Breast epithelium (tissue), 4 donors: ENCODE data around the gene MRPS24. TPM values are rescaled to one million over a fixed set of nuclear protein-coding genes. Genes with fewer than 3 reads are reported as not detected.
A peak's percentile ranks its signal among the peaks of the same experiment; 100 is the strongest.

ENCODE experiments used
- DNase-seq, 2 donors: peaks; one replicate each; pipeline ENCODE4 v3.0.0-alpha.2; 2019; ENCODE audit warnings: low spot score in 2 of 2
- H3K27ac ChIP-seq, 2 donors: fragments of 200-600 bp; sonication (generic) in 1 of 2; one replicate each; pipeline ENCODE4 v1.5.1; 2016 to 2019; ENCODE audit warnings: mild to moderate bottlenecking in 1 of 2
- H3K27me3 ChIP-seq, 2 donors: fragments of 200-600 bp; sonication (generic) in 1 of 2; one replicate each; pipeline versions ENCODE4 v1.5.1 to v1.6.0; 2017 to 2019; ENCODE audit warnings: control low read depth in 1 of 2, mild to moderate bottlenecking in 1 of 2
- H3K36me3 ChIP-seq: fragments of 200-600 bp; one replicate; pipeline ENCODE4 v1.5.1; 2019
- H3K4me1 ChIP-seq, 2 donors: fragments of 200-600 bp; sonication (generic); one replicate each; pipeline ENCODE4 v1.5.1; 2016 to 2019; ENCODE audit warnings: control low read depth in 1 of 2
- H3K4me3 ChIP-seq, 3 donors: fragments of 200-600 bp; sonication (generic); 1 replicate in 2 of 3; 2 replicates in 1 of 3; pipeline ENCODE4 v1.5.1; 2016 to 2019; ENCODE audit warnings: mild to moderate bottlenecking in 3 of 3, moderate library complexity in 2 of 3
- H3K9me3 ChIP-seq, 2 donors: fragments of 200-600 bp; sonication (generic) in 1 of 2; one replicate each; pipeline ENCODE4 v1.5.1; 2016 to 2019; ENCODE audit warnings: control low read depth in 1 of 2
- POLR2A ChIP-seq: fragments of 450-650 bp; IDR thresholded peaks from one replicate; pipeline ENCODE4 v1.6.1; 2016; ENCODE audit warnings: antibody characterized with exemption, mild to moderate bottlenecking, moderate library complexity
- POLR2AphosphoS5 ChIP-seq, 3 donors: sonication (generic); formaldehyde crosslinking; IDR thresholded peaks; one replicate each; pipeline ENCODE4 v1.6.1; 2017; ENCODE audit warnings: antibody characterized with exemption in 3 of 3
- intact Hi-C: fragments of 100-400 bp; cut with DNase I; formaldehyde crosslinking; loops from one replicate; pipeline ENCODE4 v1.15.1; 2023; ENCODE audit warnings: low total_unique reads
- total RNA-seq, 3 donors: library from RNA; depleted of rRNA; stranded (reverse); fragments of >200 nt; gene quantifications; one replicate each; pipeline ENCODE4 v1.1.0, GENCODE V29; 2016
- TF ChIP-seq, protein P1 (sequence below), 3 donors: fragments of 450-650 bp; IDR thresholded peaks; one replicate each; pipeline ENCODE4 v1.5.1; 2016 to 2017; ENCODE audit warnings: antibody characterized with exemption in 3 of 3, mild to moderate bottlenecking in 3 of 3, moderate library complexity in 3 of 3

MRPS24 gene
- total RNA-seq, 3 donors from 2014 or later, result 75.4 to 86.1 (median 81.0) TPM

DNA sequence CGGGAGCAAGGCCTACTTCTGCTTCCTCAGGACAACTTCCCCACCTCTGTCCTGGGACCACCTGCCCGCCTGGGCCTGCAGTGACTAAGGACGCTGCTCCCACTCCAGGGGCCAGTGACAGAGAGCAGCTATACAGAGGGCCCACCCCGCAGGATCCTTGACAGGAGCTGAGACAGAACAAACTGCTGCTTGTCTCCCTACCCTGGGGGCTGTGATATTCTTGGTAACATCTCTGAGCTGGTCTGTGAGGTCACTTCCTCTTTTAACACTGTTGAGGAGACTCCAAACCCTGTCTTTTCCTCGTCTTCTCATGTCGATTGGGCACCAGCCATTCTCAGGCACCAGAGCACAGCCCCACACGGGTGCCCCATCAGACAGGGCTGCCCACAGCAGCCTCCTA is 6.9 kb upstream of the MRPS24 start:
- Histone ChIP-seq H3K4me3 (no peak overlapping the region), H3K4me1 (no peaks in the 10 kb centered on the region), H3K27ac (no peak overlapping the region), H3K9me3 (no peaks in the 10 kb centered on the region), H3K27me3 (no peaks in the 10 kb centered on the region), H3K36me3 (peaks cover 6% of the 10 kb centered on the region)
- intact Hi-C loops, result no loop called here
- no peak for TF ChIP-seq POLR2AphosphoS5 (IDR thresholded peaks at IDR 0.05)
- no peak for TF ChIP-seq POLR2A
- TF ChIP-seq, protein P1, sequence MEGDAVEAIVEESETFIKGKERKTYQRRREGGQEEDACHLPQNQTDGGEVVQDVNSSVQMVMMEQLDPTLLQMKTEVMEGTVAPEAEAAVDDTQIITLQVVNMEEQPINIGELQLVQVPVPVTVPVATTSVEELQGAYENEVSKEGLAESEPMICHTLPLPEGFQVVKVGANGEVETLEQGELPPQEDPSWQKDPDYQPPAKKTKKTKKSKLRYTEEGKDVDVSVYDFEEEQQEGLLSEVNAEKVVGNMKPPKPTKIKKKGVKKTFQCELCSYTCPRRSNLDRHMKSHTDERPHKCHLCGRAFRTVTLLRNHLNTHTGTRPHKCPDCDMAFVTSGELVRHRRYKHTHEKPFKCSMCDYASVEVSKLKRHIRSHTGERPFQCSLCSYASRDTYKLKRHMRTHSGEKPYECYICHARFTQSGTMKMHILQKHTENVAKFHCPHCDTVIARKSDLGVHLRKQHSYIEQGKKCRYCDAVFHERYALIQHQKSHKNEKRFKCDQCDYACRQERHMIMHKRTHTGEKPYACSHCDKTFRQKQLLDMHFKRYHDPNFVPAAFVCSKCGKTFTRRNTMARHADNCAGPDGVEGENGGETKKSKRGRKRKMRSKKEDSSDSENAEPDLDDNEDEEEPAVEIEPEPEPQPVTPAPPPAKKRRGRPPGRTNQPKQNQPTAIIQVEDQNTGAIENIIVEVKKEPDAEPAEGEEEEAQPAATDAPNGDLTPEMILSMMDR (IDR thresholded peaks at IDR 0.05), result no peak
- no peak for DNase-seq

DNA sequence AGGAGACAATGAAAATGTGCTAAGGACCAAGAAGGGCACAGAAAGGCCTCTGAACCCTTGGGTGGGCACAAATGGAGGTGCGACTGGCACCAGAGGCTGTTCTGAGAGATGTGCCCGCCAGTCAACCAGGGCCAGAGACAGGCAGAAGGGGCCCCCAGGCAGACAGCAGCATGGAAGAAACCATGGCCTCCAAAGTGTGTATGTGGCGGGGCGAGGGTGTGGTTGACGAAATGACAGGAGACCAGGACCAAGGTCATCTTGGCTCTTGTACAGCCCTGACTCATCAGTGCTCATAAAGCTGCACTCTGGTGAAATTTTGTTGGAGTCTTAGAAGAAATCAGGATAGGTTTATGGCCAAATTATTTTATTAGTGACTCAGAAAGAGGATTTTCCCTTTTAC is 4.0 kb upstream of the MRPS24 start:
- no peak overlapping the region for H3K4me3 ChIP-seq

DNA sequence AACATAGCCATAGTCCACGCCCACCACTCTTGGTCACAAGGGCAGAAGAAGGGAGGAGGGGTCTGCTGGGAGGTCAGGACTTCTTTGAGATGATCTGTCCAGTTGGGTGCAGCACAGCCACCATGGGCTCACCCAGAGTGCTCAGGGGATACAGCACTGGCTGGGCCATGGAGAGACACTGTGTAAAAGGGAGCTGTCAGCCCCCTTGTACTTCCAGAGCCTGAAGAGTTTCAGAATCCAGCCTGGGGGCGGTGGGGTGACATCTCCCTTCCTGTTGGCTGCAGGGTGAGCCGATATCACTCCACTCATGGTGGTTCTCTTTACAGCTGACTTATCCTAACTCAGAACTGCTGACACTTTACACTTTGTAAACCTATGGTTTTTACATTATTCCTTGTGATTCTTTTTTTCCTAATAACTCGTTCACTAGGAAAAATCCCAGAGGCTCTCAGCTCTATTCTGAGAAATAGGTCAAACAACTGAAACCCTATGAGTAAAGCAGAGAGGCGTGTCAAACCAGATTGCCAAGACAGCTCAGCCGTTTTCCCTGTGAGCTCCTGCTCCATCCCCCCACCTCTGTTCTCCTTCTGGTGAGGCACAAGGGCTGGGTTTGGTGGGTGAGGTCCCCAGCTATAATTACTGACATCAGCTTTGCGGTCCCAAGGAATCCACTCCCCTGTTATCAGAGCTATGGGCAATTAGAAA is 3.2 kb upstream of the MRPS24 start:
- Histone ChIP-seq H3K4me1 (no peaks in the 10 kb centered on the region), H3K36me3 (peaks cover 6% of the 10 kb centered on the region), H3K27me3 (no peaks in the 10 kb centered on the region), H3K4me3 (no peak overlapping the region), H3K27ac (peak overlapping the region; percentile 74 to 87), H3K9me3 (no peaks in the 10 kb centered on the region)
- peak in 1 of 2 donors; percentile 26 for DNase-seq
- intact Hi-C loops, result no loop called here
- TF ChIP-seq, protein P1 (IDR thresholded peaks at IDR 0.05), result no peak
- no peak for TF ChIP-seq POLR2AphosphoS5 (IDR thresholded peaks at IDR 0.05)
- no peak for TF ChIP-seq POLR2A

More for the DNA sequence above, 4.0 kb upstream of the MRPS24 start:
- TF ChIP-seq POLR2A, result no peak
- TF ChIP-seq POLR2AphosphoS5 (IDR thresholded peaks at IDR 0.05), result peak in 1 of 3 donors; percentile 35
- intact Hi-C loops, result no loop called here
- Histone ChIP-seq H3K36me3 (peaks cover 6% of the 10 kb centered on the region), H3K9me3 (no peaks in the 10 kb centered on the region), H3K27ac (peak overlapping the region; percentile 74 to 87), H3K27me3 (no peaks in the 10 kb centered on the region), H3K4me1 (no peaks in the 10 kb centered on the region)
- no peak for DNase-seq

DNA sequence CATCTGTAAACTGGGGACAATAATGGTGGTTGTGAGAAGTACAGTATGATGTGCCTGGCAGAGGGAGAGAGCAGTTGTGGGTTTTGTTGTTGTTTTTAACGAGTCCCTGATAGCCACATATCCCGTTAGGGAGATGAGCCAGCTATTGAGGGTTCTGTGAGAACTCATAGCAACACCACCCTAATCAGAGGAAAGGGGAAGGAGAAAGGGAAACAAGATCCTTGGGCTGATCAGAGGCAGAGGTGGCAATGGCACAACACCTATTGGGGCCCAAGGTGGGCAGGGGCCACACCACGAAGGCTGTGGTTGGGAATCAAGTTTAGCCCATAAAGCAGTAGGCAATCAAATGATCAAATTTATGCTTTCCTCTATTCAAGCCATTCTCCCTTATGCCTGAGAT is 1.7 kb upstream of the MRPS24 start:
- Histone ChIP-seq H3K9me3 (no peaks in the 10 kb centered on the region), H3K27ac (no peak overlapping the region), H3K4me1 (no peaks in the 10 kb centered on the region), H3K36me3 (peaks cover under 1% of the 10 kb centered on the region), H3K4me3 (no peak overlapping the region), H3K27me3 (no peaks in the 10 kb centered on the region)
- no peak for TF ChIP-seq POLR2A
- TF ChIP-seq, protein P1 (IDR thresholded peaks at IDR 0.05), result no peak
- TF ChIP-seq POLR2AphosphoS5 (IDR thresholded peaks at IDR 0.05), result no peak
- DNase-seq, result no peak
- intact Hi-C loops, result no loop called here

DNA sequence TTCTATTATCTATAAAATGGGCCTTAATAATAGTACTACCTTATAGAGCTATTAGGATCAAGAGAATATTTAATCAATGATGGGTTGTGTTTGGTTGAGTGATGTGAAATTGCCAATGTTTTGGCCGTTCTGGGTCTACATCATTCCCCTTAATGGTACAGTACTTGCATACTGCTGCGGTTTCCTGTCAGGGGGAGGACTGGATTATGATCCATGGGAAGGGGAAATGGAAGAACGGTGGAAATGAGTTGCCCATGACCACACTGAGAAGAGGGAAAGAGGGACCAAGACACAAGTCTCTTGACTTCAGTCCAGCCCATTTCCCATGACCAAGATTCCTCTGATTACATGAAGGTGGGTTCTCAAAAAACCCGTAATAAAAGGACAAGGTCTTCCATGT is 999 bp upstream of the MRPS24 start:
- Histone ChIP-seq H3K4me3 (peak overlapping the region in 2 of 3 donors; percentile 83 to 88), H3K36me3 (no peaks in the 10 kb centered on the region), H3K27me3 (no peaks in the 10 kb centered on the region), H3K27ac (peak overlapping the region; percentile 92 to 96), H3K4me1 (no peaks in the 10 kb centered on the region), H3K9me3 (no peaks in the 10 kb centered on the region)
- DNase-seq, result no peak
- TF ChIP-seq POLR2AphosphoS5 (IDR thresholded peaks at IDR 0.05) (no peak), POLR2A (no peak)
- TF ChIP-seq, protein P1 (IDR thresholded peaks at IDR 0.05), result no peak
- intact Hi-C loops, result no loop called here
